Measurements from ENCODE around the gene STPG1. TPM values are rescaled to one million over a fixed set of nuclear protein-coding genes. Genes with fewer than 3 reads are reported as not detected.

Gene STPG1
- total RNA-seq, 1 donor from 2014 or later: 5.3 TPM

DNA sequence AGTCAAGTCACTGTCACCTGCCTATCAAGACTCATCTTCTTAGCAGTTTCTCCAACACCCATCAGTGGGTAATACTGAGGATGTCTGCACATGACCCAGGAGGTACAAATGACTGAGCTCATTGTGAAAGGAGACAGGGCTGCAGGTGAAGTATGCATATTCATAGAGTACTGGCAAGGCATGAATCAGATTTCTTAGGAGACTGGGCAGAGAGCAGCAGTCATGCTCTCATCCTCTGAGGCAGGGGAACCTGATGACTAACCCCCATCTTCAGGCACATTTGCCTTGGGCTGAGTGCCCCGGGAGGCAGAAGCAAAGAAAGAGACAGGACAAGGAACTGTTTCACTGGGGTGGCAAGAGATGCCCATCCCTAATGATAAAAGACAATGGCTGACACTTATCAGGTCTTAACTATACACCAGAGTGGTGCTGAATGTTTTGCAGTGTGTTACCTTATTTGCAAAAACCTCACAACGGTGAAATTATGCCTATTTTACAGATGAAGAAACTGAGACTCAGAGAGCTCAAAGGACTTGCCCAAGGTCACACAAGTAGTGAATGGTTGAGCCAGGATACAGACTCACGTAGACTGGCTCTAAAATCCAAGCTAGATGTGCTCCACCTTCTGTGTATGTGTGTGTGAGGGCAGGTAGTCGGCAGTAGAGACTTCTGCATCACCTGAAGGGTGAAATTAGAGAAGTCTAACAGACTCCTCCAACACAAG lies 103.7 kb downstream of the STPG1 start:
- FAIRE-seq (peak; percentile 88), DNase-seq (ENCODE audit: low read depth) (peak; percentile 95)
- TF ChIP-seq CTCF (IDR thresholded peaks at IDR 0.05; ENCODE audit: insufficient read depth, low read length, severe bottlenecking): no peak
- Histone ChIP-seq H3K36me3 (ENCODE audit: control insufficient read depth, insufficient read depth, low read length) (no peaks in the 10 kb centered on the region), H3K4me3 (ENCODE audit: low read depth, low read length) (no peak overlapping the region), H3K27me3 (ENCODE audit: control insufficient read depth, insufficient read depth, low read length) (no peaks in the 10 kb centered on the region)

- Histone ChIP-seq H3K4me3 (ENCODE audit: low read depth, low read length) (no peak overlapping the region), H3K36me3 (ENCODE audit: control insufficient read depth, insufficient read depth, low read length) (no peaks in the 10 kb centered on the region), H3K27me3 (ENCODE audit: control insufficient read depth, insufficient read depth, low read length) (no peaks in the 10 kb centered on the region)
- TF ChIP-seq CTCF (IDR thresholded peaks at IDR 0.05; ENCODE audit: insufficient read depth, low read length, severe bottlenecking): peak; percentile 28
- no peak for DNase-seq (ENCODE audit: low read depth)
- peak; percentile 28 for FAIRE-seq
These were observed 105.1 kb downstream of the STPG1 start for GRCh38 chr1:24308365-24309015.

Other genes with a start within 250 kb of the STPG1 start
- gene IFNLR1, start 226.5 kb downstream of the STPG1 start, total RNA-seq: 4.5 and 5.5 TPM in 2 replicates
- 20.5 and 49.8 TPM in 2 replicates for gene GRHL3, start 94.4 kb downstream of the STPG1 start, total RNA-seq
- gene NIPAL3, start 2.0 kb upstream of the STPG1 start, total RNA-seq: 21.8 and 35.8 TPM in 2 replicates
- 12.1 and 15.9 TPM in 2 replicates for gene RCAN3, start 89.1 kb upstream of the STPG1 start, total RNA-seq
- 0.13 TPM in 1 of 2 replicates, not detected in the other for gene NCMAP, start 142.3 kb upstream of the STPG1 start, total RNA-seq
- 18.4 and 20.6 TPM in 2 replicates for gene SRRM1, start 229.5 kb upstream of the STPG1 start, total RNA-seq

Data from bronchial epithelial cell (primary cell).